Effector CD8-positive, alpha-beta T cell (primary cell): ENCODE measurements around the gene CHRND.

Source experiments
- DNase-seq: peaks from one replicate; lab custom pipeline; 2025; lab: John Stamatoyannopoulos, UW

Gene CHRND

GRCh38 chr2:232573042-232573441, 47.1 kb downstream of the CHRND start:
- no peak for DNase-seq

- DNase-seq: no peak
Observed at GRCh38 chr2:232573771-232574435, 47.9 kb downstream of the CHRND start.

GRCh38 chr2:232574674-232575403, 48.9 kb downstream of the CHRND start:
- no peak for DNase-seq

GRCh38 chr2:232575404-232575746, 49.4 kb downstream of the CHRND start:
- DNase-seq: no peak

GRCh38 chr2:232576995-232577394, 51.0 kb downstream of the CHRND start:
- DNase-seq: no peak

- no peak for DNase-seq
Observed at GRCh38 chr2:232577841-232578240, 51.9 kb downstream of the CHRND start.

- no peak for DNase-seq
Observed at GRCh38 chr2:232578626-232579025, 52.7 kb downstream of the CHRND start.

GRCh38 chr2:232580648-232580981, 54.7 kb downstream of the CHRND start:
- DNase-seq: no peak

GRCh38 chr2:232581725-232582124, 55.8 kb downstream of the CHRND start:
- no peak for DNase-seq

- no peak for DNase-seq
Observed at GRCh38 chr2:232584238-232584637, 58.3 kb downstream of the CHRND start.
